ENCODE data around the gene MON1A. TPM values are rescaled to one million over a fixed set of nuclear protein-coding genes. Genes with fewer than 3 reads are reported as not detected.

MON1A gene
- total RNA-seq, 1 donor: 13.5 TPM

DNA sequence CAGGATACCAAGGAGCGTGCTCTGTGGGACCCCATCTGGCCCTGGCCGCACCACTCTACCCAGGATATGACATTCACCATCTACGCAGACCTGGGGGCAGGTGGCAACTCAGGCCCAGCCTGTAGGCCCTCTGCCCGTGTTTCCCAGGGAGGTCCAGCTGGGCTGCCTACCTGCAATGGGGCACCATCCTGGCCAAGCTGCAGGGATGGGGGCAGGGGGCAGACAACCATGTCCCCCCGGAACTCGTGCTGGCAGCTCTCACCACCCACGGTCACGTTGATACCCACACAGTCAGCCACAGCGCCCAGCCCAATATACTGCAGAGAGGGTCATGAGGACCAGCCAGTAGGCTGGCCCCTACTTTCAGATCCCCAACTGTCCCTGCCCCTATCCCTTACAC is 33.8 kb downstream of the MON1A start:
- DNase-seq (ENCODE audit: low read depth in 2 of 3, low spot score in 2 of 3): no peak

DNA sequence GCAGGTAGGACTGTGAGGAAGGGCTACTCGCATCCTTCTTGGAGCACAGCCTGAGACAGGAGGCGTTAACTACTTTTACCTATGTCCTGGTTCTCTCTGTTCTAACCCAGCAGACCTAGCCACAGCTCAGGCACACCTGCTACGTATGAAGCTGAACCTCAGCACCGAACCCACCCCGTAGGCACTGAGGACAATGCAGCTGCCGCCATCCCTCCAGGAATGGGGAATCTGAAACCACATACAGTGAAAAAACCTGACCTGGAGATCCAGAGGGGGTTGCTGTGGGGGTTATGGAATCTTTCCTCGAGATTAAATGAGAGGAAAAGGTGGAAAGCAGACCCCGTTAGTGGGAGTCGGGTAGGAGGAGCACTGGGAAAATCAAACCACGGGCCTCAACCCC is 40.3 kb downstream of the MON1A start:
- no peak for DNase-seq (ENCODE audit: low read depth in 2 of 3, low spot score in 2 of 3)

DNA sequence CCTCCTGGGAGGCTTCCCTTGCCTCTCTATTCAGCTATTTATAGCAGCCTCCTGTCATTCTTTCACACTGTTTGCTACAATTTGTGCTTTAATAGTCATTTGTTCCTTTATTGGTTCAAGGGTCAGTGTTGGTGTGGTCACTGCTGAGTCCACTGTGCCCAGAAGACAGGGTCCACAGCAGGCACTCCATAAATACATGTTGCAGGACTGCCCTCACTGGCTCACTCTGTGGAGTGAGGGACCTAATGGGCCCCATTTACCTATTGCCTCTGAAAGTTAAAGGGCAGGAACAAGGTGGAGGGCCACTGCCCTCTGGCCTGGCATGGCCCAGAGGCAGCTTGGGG is 42.7 kb downstream of the MON1A start:
- no peak for DNase-seq (ENCODE audit: low read depth in 2 of 3, low spot score in 2 of 3)

DNA sequence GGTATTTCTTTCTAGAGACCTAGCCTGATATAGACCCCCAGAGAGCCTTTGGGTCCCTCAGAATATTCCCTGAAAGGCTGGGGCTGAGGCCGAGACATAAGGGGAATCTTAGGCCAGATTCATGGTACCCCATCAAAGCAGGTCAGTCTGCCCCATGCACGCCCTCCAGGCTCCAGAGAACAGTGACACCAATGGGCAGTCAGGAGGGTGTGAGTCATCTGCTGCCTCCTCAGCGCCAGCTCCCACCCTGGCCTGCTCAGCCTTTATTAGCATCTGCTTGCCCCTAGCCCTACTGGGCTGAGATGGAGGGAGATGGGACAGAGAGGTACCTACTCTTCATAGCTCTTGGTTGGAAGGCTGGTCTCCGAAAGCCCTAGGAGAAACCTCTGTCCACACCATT is 45.6 kb downstream of the MON1A start:
- DNase-seq (ENCODE audit: low read depth in 2 of 3, low spot score in 2 of 3): no peak

DNA sequence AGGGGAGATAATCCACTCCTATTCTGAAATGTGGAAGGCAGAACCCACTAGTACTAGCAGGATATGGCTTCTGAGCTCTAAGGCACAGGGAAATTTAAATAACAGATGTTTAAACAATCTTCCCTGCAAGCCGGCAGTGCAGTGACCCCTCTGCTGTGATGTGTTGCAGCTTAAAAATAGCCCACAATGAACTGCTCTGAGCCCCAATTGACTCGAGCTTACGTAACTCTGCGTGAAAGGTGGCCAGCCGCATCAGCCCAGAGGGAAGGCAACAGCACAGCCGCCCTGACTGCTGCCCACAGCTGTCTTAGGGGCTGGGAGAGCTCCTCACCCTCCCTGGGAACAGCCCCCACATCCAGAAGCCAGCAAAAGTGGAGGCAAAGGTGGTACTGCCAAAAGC is 47.4 kb downstream of the MON1A start:
- no peak for DNase-seq (ENCODE audit: low read depth in 2 of 3, low spot score in 2 of 3)

DNA sequence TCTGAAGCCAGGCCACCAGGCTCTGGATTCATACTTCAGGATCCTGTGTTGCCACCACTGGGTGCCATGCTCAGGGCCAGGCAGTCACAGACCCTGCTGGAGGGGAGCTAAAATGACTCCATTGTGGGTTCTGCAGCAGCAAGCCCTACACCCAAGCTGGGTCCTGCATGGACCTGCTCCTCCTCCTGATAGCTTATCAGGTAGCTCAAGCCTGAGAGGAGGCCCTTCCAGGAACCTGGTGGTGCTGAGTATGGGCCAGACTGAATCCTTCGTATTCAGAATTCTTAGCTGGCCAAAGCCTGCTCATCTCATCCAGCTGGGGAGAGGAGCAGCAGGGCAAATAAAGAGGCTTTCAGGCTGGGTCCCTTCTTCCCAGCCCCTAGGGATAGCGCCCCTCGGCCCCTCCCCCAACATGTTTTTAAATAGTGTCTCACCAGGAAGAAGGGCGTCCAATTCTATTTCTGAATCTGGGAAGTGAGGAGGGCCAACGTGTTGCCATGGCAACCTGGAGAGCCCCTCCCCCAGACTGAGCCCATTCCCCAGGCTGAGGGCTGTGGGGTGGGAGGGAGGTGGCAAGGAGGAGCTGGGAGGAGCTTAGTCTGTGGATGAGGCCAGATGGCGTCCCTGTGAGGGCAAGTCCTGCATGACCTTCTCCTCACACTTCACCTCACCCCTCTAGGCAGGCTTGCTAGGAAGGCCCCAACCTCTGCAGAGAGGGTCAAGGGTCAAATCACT is 48.9 kb downstream of the MON1A start:
- no peak for DNase-seq (ENCODE audit: low read depth in 2 of 3, low spot score in 2 of 3)

DNA sequence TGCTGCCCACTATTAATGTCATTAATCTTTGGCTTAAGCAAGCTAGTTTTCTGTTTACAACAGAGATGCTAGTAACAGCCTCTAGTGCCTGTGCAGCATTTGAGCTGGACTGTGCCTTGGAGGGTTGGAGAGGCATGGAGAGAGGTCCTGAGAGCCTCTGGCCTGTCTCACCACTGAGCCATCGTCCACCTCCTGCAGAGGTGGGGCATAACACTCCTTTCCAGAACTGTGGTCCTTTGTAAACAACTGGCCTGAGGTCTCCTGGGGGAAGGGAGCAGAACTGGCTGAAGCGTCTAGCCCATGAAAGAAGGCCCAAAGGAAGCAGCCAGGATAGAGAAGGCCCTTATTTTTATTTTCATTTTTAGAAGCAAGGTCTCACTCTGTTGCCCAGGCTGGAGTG is 49.9 kb downstream of the MON1A start:
- DNase-seq (ENCODE audit: low read depth in 2 of 3, low spot score in 2 of 3): no peak

DNA sequence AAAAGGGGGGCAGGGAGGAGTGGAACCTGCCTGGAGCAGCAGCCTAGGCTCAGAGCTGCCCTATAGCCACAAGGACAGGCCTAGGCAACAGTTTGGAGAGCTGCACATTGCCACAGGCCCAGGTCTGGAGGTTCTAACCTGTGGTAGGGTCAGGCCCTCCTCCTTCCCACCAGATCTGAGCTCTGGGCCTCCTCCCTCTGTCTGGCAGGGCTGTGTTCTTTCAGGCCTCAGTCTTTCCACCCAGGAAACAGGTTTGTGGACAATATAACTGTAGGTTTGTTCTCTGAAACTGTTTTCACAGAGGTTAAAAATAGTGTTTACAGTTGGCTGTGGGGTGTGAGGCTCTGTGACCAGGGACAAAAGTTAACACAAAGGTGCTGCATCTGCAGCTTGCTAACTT is 50.9 kb downstream of the MON1A start:
- DNase-seq (ENCODE audit: low read depth in 2 of 3, low spot score in 2 of 3): no peak

DNA sequence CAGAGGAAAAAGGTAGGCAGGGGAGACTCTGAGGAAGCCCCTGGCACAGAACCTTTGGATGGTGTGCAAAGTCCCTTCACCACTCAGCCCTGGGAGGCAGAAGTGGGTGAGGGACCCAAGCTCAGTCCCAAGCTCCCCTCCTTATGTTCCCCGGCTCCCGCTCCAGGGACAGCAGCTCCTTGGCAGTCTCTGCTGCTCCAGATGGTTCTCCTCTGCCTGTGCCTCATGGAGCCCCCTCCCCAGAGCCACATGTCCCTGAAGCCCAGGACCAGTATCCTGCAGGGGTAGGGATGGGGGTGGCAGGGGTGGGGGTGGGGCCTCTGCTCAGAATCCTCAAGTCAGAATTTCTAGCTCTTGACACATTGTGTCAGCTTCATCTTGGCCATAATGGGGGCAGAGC is 51.9 kb downstream of the MON1A start:
- DNase-seq (ENCODE audit: low read depth in 2 of 3, low spot score in 2 of 3): no peak

DNA sequence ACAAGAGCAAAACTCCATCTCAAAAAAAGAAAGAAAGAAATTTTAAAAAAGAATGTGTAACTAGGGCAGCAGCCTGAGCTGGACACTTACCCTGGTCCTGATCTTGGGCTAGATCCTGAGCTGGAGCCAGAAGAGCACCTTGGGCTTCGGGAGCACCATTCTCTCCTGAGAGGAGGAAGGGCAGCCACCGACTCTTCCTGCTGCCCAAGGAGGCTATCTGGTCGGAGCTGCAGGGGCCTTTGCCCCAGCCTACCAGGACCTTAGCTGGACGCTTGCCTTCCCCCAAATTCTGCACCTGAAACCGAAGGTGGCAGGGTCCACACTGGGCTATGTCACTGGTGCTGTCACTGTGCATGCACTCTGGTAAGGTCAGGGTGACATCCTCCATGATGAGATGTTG is 53.0 kb downstream of the MON1A start:
- no peak for DNase-seq (ENCODE audit: low read depth in 2 of 3, low spot score in 2 of 3)

DNA sequence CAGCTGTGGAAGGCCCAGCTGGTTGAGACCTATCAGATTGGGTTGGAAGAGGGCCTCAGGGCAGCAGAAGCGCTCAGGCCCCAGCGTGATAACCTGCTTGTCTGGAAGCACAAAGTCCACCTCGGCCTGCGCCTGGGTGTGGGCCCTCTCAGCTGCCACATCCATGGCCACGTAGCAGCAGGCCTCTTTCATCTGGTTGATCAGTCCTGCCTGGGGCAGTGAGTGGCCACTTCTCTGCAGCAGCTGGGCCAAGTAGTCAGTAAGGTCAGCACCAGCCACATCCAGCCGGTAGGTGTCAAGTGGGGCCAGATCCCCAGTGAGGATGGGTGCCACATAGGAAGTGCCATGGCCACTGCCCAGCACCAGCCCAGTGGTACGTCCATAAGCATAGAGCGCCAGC is 56.0 kb downstream of the MON1A start:
- DNase-seq (ENCODE audit: low read depth in 2 of 3, low spot score in 2 of 3): no peak

DNA sequence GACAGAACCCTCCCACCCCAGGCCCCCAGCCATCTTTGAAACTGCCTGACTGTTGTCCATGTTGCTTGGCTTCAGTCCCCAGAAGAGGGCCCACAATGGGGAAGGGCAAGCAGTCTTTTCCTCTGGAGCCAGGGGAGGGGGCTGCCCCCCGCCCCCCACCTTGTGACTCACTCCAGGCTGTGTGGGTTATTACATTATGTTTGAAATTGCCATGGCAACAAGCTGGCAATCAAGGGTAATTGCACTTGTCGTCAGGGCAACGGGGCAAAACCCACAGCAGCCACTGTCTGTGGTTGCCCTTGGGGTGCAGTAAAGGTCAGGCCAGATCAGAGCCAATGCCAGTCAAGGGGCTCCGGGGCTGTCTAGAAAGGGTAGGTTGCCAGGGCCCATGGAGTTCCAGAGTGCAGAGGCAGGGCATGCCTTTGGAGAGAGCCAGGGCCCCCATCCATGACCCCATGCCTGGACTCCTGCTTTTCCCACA is 56.8 kb downstream of the MON1A start:
- peak in 2 of 3 donors; percentile 74 for DNase-seq (ENCODE audit: low read depth in 2 of 3, low spot score in 2 of 3)

DNA sequence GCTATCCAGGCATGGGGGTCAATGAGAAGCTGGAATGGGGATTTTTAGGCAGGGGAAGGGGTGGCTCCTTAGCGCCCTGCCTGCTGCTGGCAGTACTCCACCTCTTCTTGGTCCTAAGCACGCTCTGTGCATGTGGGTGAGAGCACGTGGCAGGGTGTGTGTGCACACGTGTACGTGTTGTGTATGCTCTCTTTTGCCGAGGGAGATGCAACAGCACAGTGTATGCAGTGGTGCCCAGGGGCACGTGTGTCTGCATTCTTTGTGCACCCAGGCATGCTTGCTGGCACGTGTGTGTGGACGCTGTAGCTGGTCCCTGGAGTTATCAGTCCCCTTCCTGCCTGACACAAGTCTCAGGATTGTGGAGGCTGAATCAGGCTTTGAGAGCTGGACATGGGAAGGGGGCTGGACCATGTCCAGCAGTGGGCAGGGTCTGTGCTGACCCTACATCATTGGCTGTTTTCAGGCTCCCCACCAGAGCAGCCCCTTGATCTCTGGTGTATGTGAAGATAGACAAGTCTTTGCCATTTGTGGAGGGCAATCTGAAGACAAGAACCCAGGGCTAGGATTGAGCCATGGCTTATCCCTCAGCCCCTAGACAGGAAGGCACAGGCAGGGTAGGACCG is 58.0 kb downstream of the MON1A start:
- no peak for DNase-seq (ENCODE audit: low read depth in 2 of 3, low spot score in 2 of 3)

DNA sequence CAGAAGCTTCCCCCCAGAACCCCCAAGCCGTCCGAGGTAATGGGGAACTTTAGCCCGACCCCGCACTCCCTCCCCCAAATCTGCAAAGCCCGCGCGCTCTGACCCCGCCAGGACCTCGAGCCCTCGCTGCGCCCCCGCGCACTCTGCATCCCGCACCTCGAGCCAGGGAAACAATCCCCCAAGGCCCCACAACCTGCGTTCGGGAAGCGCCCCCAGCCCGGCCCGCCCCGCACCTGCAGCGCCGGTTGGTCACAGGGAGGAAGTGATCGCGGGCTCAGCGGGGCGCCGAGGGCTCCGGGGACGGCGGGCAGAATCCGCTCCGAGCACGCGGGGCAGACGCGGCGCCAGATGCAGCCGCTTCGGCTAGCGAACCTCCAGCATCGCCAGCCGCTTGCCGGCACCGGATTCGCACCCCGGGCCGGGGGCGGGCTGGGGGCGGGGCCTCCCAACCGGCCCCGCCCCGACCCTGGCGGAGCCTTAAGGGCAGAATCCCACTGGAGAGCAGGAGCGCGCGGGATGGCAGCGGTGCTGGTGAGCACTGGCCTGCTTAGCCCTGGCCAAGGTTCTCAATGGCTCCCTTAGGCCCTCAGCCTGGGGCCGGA is 60.0 kb downstream of the MON1A start, which contains the start of gene CAMKV:
TSS of gene CAMKV (minus strand) at position 382 of the 602 bp plus-strand sequence. CDS start 7,518 bp downstream, outside the sequence.
- DNase-seq (ENCODE audit: low read depth in 2 of 3, low spot score in 2 of 3): peak in 2 of 3 donors; percentile 27 to 51

DNA sequence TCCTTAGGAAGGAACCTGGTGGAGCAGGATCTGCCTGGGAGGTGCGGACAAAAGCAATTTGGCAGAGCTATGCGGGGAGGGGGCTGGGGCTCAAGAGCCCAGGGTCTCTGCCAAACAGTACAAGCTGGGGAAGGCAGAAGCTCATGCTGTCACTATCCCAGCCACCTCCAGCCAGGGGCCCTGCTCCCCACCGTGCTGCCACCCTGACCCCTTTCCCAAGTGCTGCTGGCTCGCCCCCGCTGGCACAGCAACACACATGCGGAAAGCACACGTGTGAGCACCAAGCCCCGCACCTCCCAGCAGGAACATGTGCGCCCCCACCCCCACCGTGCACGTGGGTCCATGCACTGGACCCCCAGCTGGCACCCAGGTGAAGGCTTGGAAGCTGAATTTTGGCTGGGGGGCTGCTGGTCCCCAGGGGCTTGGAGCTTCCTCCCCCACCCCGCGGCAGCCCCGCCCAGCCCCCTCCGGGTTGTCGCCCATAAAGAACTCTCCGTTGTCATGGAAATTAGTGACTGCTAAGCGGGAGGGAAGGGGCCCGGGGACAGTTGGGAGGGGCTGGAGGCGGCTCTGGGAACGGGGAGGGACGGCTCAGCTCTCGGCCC is 60.6 kb downstream of the MON1A start:
- no peak for DNase-seq (ENCODE audit: low read depth in 2 of 3, low spot score in 2 of 3)

DNA sequence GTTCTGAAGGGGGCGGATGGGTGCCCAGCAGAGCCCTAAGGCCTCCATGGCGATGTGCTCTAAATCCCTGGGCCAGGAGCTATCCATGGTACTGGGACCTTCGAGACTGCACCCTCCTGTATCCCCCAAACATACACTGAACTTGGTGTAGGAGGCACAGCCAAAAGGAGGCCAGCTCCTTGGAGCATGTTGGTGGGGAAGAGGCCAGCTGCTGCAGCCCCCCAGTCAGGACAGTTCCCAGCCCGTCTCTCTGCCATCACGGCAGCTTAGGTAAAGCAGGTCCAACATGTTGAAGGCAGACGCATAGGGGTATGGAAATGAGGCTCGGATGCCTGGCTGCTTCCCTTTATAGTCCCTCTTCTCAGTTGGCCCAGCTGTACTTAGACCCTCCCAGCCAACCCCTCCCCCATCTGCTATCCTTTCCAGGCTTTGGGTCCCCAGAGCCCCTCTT is 61.7 kb downstream of the MON1A start:
- peak in 2 of 3 donors; percentile 47 to 77 for DNase-seq (ENCODE audit: low read depth in 2 of 3, low spot score in 2 of 3)

DNA sequence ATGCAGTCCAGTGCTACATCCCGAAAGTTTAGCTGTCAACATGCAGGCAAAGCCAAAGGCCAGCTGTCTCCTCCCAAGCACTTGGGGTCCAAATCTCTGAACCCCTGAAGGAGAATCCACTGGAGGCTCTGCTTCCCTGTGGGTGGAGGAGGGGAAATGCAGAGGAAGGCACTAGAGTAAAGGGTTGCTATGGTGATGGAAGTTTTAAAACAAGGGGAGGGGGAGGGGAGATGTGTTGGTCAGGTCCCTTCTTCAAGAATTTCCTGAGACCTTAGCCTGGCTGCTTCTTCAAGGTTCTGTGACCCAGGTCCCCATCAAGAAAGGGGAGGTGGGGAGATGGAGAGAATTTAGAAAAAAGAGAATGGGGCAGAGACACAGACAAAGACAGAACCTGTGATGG is 62.2 kb downstream of the MON1A start:
- DNase-seq (ENCODE audit: low read depth in 2 of 3, low spot score in 2 of 3): no peak

DNA sequence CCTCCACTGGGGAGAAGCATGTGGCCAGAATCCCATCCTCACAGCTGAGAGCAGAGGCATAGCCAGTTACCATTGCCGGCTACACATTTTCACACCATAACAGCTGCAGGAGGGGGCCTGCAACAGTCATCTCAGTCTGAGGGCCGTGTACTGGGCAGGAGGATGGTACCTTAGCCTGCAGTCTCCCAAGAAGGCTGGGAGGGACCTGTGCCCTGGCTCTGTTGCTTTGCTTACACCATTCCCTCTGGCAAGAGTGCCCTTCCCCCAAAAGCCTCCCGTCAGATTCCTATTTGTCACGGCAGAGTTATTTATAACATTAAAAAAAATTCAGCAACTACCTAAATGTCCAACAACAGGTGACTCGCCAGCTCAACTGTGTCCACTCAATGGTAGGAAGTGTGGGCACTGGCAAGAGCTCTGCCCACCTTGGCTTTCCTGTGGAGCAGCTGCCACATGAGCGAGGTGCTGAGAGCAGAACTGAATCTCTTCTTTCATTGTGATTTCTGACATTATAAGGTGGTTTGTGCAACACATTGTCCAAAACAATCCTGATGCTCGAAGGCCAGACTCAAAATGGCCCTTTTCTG is 64.3 kb downstream of the MON1A start:
- DNase-seq (ENCODE audit: low read depth in 2 of 3, low spot score in 2 of 3): no peak

DNA sequence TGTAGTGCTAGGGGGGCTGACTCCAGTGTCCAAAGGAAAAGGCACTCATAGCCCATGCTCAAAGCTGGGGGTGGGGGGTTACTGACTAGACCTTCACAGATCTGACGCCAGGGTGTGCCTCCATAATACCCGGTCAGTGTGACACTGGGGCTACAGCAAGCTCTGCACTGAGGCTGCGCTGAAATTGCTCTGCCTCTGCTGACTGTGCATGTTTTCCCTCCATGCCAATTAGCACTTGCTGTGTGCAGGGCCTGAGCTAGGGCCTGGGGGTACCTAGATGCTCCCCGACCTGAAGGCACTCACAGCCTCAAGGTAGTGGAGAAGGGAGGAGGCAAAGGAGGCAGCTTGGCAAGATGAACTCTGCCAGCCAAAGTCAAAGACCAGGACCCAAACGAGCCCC is 65.1 kb downstream of the MON1A start:
- no peak for DNase-seq (ENCODE audit: low read depth in 2 of 3, low spot score in 2 of 3)

DNA sequence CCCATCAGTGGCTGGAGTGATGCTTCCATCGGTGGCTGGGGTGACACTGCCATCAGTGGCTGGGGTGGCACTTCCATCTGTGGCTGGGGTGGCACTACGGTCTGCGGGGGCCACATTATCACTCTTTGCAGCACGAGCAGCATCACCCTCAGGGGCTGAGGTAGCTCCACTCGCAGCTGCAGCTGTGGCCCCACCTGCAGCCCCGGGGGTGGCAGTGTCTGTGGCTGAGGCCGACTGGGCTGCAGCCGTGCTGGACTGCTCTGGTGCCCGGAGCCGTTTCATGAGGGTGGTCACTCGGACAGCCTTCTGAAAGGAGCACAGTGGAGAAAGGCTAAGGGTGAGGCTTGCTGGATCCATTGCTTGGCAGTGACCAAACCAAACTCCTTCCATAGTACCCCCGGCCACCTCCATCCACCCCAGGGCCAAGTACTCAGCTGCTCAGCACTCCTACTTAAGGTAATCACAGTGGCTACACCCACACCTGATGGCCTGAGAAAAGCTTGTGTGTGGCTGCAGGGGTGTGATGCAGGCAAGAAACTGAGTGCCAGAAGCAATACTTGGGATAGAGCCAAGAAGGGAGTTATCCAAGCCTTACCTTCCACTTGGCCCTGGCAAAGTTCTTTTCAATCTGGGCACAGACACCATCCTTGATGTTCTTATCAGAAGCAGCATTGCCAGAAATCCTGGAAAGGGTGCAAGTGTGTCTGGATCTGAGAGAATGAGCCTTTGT is 69.9 kb downstream of the MON1A start:
- no peak for DNase-seq (ENCODE audit: low read depth in 2 of 3, low spot score in 2 of 3)
